Muscle layer of colon (tissue), 2 donors: ENCODE data around the gene NDST1.

Source experiments
- H3K27ac ChIP-seq: one replicate; pipeline ENCODE4 v1.7.0; 2013; ENCODE audit warnings: low read depth, mild to moderate bottlenecking, low read length, moderate library complexity
- H3K27me3 ChIP-seq, 2 donors: one replicate each; pipeline ENCODE4 v1.7.0; 2013; ENCODE audit warnings: low read length in 2 of 2, mild to moderate bottlenecking in 2 of 2; ENCODE audit not compliant: insufficient read depth in 2 of 2, control insufficient read depth in 1 of 2
- H3K36me3 ChIP-seq: one replicate; pipeline ENCODE4 v1.7.0; 2013; ENCODE audit warnings: mild to moderate bottlenecking, low read length; ENCODE audit not compliant: insufficient read depth
- H3K4me1 ChIP-seq: one replicate; pipeline ENCODE4 v1.7.0; 2013; ENCODE audit warnings: mild to moderate bottlenecking, low read length; ENCODE audit not compliant: insufficient read depth
- H3K4me3 ChIP-seq, 2 donors: one replicate each; pipeline ENCODE4 v1.7.0; 2013; ENCODE audit warnings: low read length in 2 of 2, low read depth in 1 of 2, mild to moderate bottlenecking in 1 of 2, moderate library complexity in 1 of 2
- H3K9ac ChIP-seq: one replicate; pipeline ENCODE4 v1.7.0; 2013; ENCODE audit warnings: low read length
- H3K9me3 ChIP-seq: one replicate; pipeline ENCODE4 v1.7.0; 2013; ENCODE audit warnings: mild to moderate bottlenecking, low read length
- donor health status: abdominal sarcoma.
- donor health status: Adenocarcinoma of cecum.

Gene NDST1

GRCh38 chr5:150540615-150541396 lies 32.9 kb downstream of the NDST1 start:
- Histone ChIP-seq H3K36me3 (peaks cover 62% of the 10 kb centered on the region), H3K9me3 (no peaks in the 10 kb centered on the region), H3K4me3 (no peak overlapping the region), H3K27me3 (no peaks in the 10 kb centered on the region), H3K4me1 (peaks cover 21% of the 10 kb centered on the region), H3K9ac (no peak overlapping the region), H3K27ac (peak overlapping the region; percentile 62)

GRCh38 chr5:150541397-150541675 lies 33.4 kb downstream of the NDST1 start:
- peak overlapping the region; percentile 62 for H3K27ac ChIP-seq
- no peak overlapping the region for H3K9ac ChIP-seq
- H3K27me3 ChIP-seq, result no peaks in the 10 kb centered on the region
- H3K4me1 ChIP-seq, result peaks cover 21% of the 10 kb centered on the region
- peaks cover 63% of the 10 kb centered on the region for H3K36me3 ChIP-seq
- H3K4me3 ChIP-seq, result no peak overlapping the region
- H3K9me3 ChIP-seq, result no peaks in the 10 kb centered on the region

- no peak overlapping the region for H3K9ac ChIP-seq
- peaks cover 68% of the 10 kb centered on the region for H3K36me3 ChIP-seq
- no peaks in the 10 kb centered on the region for H3K27me3 ChIP-seq
- no peaks in the 10 kb centered on the region for H3K9me3 ChIP-seq
- no peak overlapping the region for H3K27ac ChIP-seq
- H3K4me1 ChIP-seq, result peaks cover 21% of the 10 kb centered on the region
- H3K4me3 ChIP-seq, result no peak overlapping the region
Observed at GRCh38 chr5:150541895-150542294, 34.0 kb downstream of the NDST1 start.

GRCh38 chr5:150542933-150543445 lies 35.1 kb downstream of the NDST1 start:
- Histone ChIP-seq H3K4me3 (no peak overlapping the region), H3K27ac (no peak overlapping the region), H3K36me3 (peaks cover 66% of the 10 kb centered on the region), H3K27me3 (no peaks in the 10 kb centered on the region), H3K9me3 (no peaks in the 10 kb centered on the region), H3K9ac (no peak overlapping the region), H3K4me1 (peaks cover 21% of the 10 kb centered on the region)

GRCh38 chr5:150544611-150545219 lies 36.8 kb downstream of the NDST1 start:
- Histone ChIP-seq H3K4me3 (no peak overlapping the region), H3K27ac (no peak overlapping the region), H3K36me3 (peaks cover 58% of the 10 kb centered on the region), H3K4me1 (peaks cover 21% of the 10 kb centered on the region), H3K9ac (no peak overlapping the region), H3K27me3 (no peaks in the 10 kb centered on the region), H3K9me3 (no peaks in the 10 kb centered on the region)

GRCh38 chr5:150545246-150545645 lies 37.3 kb downstream of the NDST1 start:
- H3K36me3 ChIP-seq, result peaks cover 58% of the 10 kb centered on the region
- no peaks in the 10 kb centered on the region for H3K9me3 ChIP-seq
- H3K4me1 ChIP-seq, result peaks cover 17% of the 10 kb centered on the region
- H3K27ac ChIP-seq, result no peak overlapping the region
- H3K27me3 ChIP-seq, result no peaks in the 10 kb centered on the region
- H3K9ac ChIP-seq, result no peak overlapping the region
- H3K4me3 ChIP-seq, result no peak overlapping the region

GRCh38 chr5:150548123-150548522 lies 40.2 kb downstream of the NDST1 start:
- Histone ChIP-seq H3K27ac (no peak overlapping the region), H3K4me3 (no peak overlapping the region), H3K9ac (no peak overlapping the region), H3K36me3 (peaks cover 62% of the 10 kb centered on the region), H3K4me1 (no peaks in the 10 kb centered on the region), H3K9me3 (no peaks in the 10 kb centered on the region), H3K27me3 (no peaks in the 10 kb centered on the region)

- Histone ChIP-seq H3K9me3 (no peaks in the 10 kb centered on the region), H3K4me3 (no peak overlapping the region), H3K4me1 (no peaks in the 10 kb centered on the region), H3K27ac (no peak overlapping the region), H3K27me3 (no peaks in the 10 kb centered on the region), H3K9ac (no peak overlapping the region), H3K36me3 (peaks cover 72% of the 10 kb centered on the region)
Observed at GRCh38 chr5:150549735-150550134, 41.8 kb downstream of the NDST1 start.

GRCh38 chr5:150550286-150550685 lies 42.4 kb downstream of the NDST1 start:
- Histone ChIP-seq H3K27me3 (no peaks in the 10 kb centered on the region), H3K36me3 (peaks cover 77% of the 10 kb centered on the region)

GRCh38 chr5:150551066-150551465 lies 43.1 kb downstream of the NDST1 start:
- Histone ChIP-seq H3K9ac (no peak overlapping the region), H3K27ac (no peak overlapping the region), H3K4me1 (no peaks in the 10 kb centered on the region), H3K36me3 (peaks cover 74% of the 10 kb centered on the region), H3K9me3 (no peaks in the 10 kb centered on the region), H3K27me3 (no peaks in the 10 kb centered on the region), H3K4me3 (no peak overlapping the region)

More at GRCh38 chr5:150550286-150550685, 42.4 kb downstream of the NDST1 start:
- no peaks in the 10 kb centered on the region for H3K9me3 ChIP-seq
- H3K9ac ChIP-seq, result no peak overlapping the region
- no peak overlapping the region for H3K27ac ChIP-seq
- H3K4me1 ChIP-seq, result no peaks in the 10 kb centered on the region
- H3K4me3 ChIP-seq, result no peak overlapping the region

- peaks cover 4% of the 10 kb centered on the region for H3K4me1 ChIP-seq
- H3K27ac ChIP-seq, result no peak overlapping the region
- H3K27me3 ChIP-seq, result no peaks in the 10 kb centered on the region
- no peak overlapping the region for H3K9ac ChIP-seq
- peaks cover 66% of the 10 kb centered on the region for H3K36me3 ChIP-seq
- no peaks in the 10 kb centered on the region for H3K9me3 ChIP-seq
- H3K4me3 ChIP-seq, result no peak overlapping the region
Observed at GRCh38 chr5:150553402-150553801, 45.5 kb downstream of the NDST1 start.

GRCh38 chr5:150553911-150554310 lies 46.0 kb downstream of the NDST1 start:
- H3K9ac ChIP-seq, result no peak overlapping the region
- H3K4me1 ChIP-seq, result peaks cover 4% of the 10 kb centered on the region
- no peaks in the 10 kb centered on the region for H3K9me3 ChIP-seq
- H3K27me3 ChIP-seq, result no peaks in the 10 kb centered on the region
- no peak overlapping the region for H3K27ac ChIP-seq
- peaks cover 66% of the 10 kb centered on the region for H3K36me3 ChIP-seq
- H3K4me3 ChIP-seq, result no peak overlapping the region
